H7 (cell line): Measurements from ENCODE around the gene ARHGAP23. TPM values are rescaled to one million over a fixed set of nuclear protein-coding genes. Genes with fewer than 3 reads are reported as not detected.
A peak's percentile ranks its signal among the peaks of the same experiment; 100 is the strongest.

Experiments used
- DNase-seq: peaks from one replicate; pipeline ENCODE4 v3.0.0; 2012
- H3K27me3 ChIP-seq: 2 replicates; pipeline ENCODE4 v1.6.0; 2011; ENCODE audit warnings: mild to moderate bottlenecking, low read length; ENCODE audit not compliant: control insufficient read depth, insufficient read depth
- H3K36me3 ChIP-seq: replicated peaks from 2 replicates; pipeline ENCODE4 v1.5.1; 2011; ENCODE audit warnings: low read length; ENCODE audit not compliant: control insufficient read depth, insufficient read depth
- H3K4me3 ChIP-seq: 2 replicates; pipeline ENCODE4 v1.5.1; 2011; ENCODE audit warnings: low read depth, mild to moderate bottlenecking, control low read depth, low read length, moderate library complexity; ENCODE audit not compliant: insufficient read depth
- total RNA-seq: library from RNA; depleted of rRNA; stranded (reverse); fragments of >200 nt; shearing (Covaris generic); gene quantifications from 2 replicates; pipeline ENCODE4 v1.2.3, GENCODE V29; 2014; rRNA removed

The ARHGAP23 gene
- total RNA-seq, 1 experiment from 2014 or later = 15.4 TPM

DNA sequence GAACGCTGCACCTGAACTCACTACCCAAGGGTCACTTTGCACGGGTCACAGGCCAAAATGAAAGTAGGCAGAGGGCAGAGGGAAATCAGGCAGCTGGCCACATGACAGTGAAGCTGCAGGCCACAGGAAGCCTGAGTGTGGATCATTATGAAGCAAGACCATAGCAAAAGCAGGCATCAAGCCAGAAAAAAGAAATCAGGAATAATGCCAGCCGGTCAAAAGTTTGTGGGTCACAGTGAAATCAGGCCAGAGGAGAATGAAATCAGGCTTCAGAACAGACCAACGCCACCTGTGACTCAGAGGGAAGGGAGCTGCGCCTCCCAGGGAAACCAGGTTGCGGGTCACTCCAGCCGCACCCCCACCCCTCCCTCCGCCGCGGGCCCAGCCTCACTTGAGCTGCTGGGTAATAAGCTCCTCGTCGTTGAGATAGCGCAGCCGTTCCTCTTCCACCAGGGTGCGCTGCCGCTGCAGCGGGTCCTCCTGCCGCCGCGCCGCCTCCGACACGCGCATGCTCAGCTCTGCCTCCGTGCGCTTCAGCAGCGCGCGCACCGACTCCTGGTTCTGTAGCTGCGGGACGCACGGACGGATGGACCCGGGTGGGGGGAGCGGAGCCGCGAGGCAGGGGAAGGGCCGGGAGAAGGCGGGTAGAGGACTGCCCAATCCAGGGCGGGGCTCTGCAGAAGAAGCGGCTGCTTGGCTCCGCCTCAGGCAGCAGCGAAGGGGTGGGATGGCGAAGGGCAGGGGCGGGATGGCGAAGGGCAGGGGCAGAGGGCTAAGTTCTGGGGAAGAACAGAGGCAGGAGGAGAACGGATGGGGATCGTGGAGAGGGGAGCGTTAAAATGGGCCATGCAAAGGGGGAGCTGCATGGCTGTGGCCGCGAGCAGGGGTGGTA lies 129.8 kb downstream of the ARHGAP23 start:
- DNase-seq = peak; percentile 99
- Histone ChIP-seq H3K27me3 (peaks cover 51% of the 10 kb centered on the region), H3K4me3 (peak overlapping the region; percentile 45), H3K36me3 (no peaks in the 10 kb centered on the region)

DNA sequence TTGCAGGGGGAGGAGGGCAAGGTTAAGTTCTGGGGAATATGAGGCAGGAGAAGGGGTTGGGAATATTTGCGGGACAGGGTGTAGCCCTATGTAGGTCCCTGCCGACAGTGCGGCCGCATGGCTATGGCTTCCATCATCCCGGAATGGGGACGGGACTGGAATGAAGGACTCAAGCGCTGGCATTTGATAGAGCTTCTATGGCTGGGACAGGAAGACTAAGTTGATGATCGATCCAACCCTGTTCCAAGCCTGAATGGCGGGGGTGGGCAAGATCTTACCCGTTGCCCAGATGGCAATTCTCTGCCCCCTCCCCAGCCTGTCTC lies 130.4 kb downstream of the ARHGAP23 start:
- H3K4me3 ChIP-seq = peak overlapping the region; percentile 45
- H3K27me3 ChIP-seq = peaks cover 57% of the 10 kb centered on the region
- H3K36me3 ChIP-seq = no peaks in the 10 kb centered on the region
- no peak for DNase-seq

DNA sequence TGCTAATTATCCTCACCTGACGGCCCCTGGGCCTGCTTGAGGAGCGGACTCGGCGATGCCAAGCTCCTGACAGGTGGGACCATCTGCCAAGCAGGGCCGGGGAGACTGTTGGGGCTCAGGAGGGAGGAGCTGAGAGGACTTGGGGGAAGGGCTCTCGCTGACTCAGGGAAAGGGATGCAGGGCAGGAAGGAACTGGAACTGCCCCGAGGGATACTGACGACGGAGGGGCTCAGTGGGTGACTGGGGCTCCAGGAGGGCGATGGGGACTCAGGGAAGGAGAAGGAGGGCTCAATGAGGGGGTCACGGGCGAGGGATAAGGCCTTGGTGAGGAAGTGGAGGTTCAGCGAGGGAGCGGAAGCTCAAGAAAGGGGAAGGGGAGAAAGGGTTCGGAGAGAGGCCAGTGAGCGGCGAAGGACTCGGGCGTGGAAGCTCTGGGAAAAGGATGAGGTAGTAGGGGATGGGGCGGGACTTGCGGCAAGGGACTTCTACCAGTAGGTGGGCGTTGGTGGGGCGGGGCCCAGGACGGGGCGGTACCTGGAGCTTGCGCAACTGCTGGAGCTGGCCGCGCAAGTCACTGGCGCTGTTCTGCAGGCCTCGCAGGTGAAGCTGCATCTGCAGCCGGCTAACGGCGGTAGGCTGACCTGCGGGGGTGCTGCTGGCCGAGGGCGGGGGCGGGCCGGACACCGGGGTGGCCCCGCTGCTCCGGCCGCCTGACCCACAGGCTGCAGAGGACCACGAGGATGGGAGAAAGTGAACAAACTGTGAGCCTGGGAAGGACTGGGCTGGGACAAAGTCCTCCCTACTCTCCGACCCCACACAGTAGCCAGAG lies 131.0 kb downstream of the ARHGAP23 start:
- H3K4me3 ChIP-seq = peak overlapping the region; percentile 45
- peaks cover 60% of the 10 kb centered on the region for H3K27me3 ChIP-seq
- DNase-seq = peak; percentile 98
- no peaks in the 10 kb centered on the region for H3K36me3 ChIP-seq

DNA sequence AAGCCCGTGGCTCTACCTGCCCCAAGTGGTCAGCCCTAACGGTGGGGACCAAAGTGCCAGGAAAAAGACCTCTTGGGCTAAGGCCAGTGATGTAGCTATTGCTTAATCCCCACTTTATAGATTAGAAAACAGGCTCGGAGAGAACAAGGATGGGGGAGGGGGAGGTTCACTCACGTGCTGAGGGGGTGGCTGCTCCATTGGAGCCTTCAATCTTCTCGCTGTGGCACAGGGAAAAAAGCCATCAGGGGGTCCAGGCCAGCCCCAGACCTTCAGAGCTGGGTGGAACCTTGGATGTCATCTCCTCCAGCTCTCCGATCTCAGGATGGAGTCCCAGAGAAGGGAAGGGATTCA lies 131.6 kb downstream of the ARHGAP23 start:
- peaks cover 66% of the 10 kb centered on the region for H3K27me3 ChIP-seq
- no peaks in the 10 kb centered on the region for H3K36me3 ChIP-seq
- peak overlapping the region; percentile 16; the same call in 1 of the 2 replicates for H3K4me3 ChIP-seq
- no peak for DNase-seq

DNA sequence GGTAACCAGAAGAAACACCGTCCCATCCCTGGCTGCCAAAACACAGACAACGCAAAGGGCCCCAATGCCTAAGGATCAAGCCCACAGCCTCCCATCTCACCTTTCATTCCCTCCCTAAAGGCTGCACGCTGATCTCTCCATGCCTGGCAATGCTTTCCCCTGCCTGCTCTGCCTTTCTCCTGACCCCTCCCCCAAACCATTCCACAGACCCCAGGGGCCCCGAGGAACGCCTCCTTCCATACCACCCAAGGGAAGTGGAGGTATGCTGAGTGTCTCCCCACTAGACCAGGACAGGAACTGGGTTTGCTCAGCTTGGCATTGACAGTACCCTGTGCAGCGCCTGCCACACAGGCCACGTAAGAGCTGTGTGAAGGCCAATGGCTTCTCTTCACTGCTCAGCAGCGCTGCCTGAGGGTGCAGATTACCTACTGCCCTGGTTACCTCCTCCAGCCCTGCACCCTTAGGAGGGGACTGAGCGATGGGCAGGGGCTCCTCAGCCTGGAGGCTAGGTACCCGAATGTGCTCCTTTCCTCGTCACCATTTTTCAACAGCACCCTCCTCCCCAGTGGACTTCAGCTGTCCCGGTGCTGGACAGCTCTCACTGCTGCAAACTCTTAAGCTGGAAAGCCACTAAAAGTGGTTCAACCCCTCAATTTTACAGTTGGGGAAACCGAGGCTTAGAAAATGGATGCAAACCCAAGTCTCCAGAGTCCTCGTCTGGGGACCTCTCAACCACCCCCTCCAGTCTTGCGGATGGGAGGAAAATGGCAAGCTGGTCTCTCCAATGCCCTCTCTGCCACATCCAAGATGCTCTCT lies 132.4 kb downstream of the ARHGAP23 start:
- peak; percentile 75 for DNase-seq
- no peaks in the 10 kb centered on the region for H3K36me3 ChIP-seq
- H3K27me3 ChIP-seq = peaks cover 75% of the 10 kb centered on the region
- no peak overlapping the region for H3K4me3 ChIP-seq

DNA sequence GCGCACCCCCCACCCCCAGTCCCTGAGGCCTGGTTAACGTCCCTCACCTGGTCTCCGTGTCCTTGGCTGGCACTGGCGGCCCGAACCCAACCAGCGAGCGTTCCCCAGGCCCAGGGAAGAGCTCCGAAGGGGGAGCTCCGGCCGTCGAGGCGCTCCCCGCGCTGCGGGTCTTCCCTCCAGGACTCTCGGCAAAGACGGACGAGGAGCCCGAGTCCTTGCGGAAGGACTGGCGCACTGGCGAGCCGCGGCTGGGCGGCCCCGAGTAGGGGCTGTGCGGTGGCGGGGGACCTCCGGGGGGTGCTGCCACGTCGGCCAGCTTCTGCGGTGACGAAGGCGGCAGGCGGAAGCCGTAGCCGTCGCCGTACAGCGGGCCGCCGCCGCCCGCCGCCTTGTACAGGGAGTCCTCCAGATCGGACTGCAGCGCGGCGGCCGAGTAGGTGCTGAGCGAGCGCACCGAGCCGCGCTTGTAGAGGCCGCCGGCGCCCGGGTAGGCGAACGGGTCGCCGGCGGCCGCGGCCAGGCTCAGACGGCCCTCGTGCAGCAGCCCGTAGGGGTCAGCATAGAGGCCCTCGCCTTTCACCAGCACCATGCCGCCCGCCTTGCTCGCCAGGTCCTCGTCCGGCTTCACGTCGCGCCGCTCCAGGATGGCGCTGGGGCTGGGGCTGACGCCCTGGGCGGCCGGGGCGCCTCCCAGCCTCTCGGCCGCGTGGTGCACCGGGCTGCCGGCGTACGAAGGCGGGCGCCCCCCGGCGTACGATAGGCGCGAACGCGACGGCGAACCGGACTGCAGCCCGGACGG lies 133.4 kb downstream of the ARHGAP23 start:
- Histone ChIP-seq H3K27me3 (peaks cover 80% of the 10 kb centered on the region), H3K36me3 (no peaks in the 10 kb centered on the region), H3K4me3 (no peak overlapping the region)
- peak; percentile 87 for DNase-seq

Other genes with a start within 250 kb of the ARHGAP23 start
- not detected in 2 replicates for gene TBC1D3, start 235.9 kb upstream of the ARHGAP23 start, total RNA-seq
- 81.3 and 99.2 TPM in 2 replicates for gene MRPL45, start 131.3 kb upstream of the ARHGAP23 start, total RNA-seq
- 0.04 and 0.07 TPM in 2 replicates for gene GPR179, start 84.5 kb upstream of the ARHGAP23 start, total RNA-seq
- 18.3 and 25.7 TPM in 2 replicates for gene SOCS7, start 76.6 kb upstream of the ARHGAP23 start, total RNA-seq
- gene SRCIN1, start 177.5 kb downstream of the ARHGAP23 start, total RNA-seq = 2.3 TPM in 2 replicates
- gene EPOP, start 246.5 kb downstream of the ARHGAP23 start, total RNA-seq = 6.1 and 6.2 TPM in 2 replicates